SJCRH30 (cell line): ENCODE measurements around the gene MARK2. TPM values are rescaled to one million over a fixed set of nuclear protein-coding genes. Genes with fewer than 3 reads are reported as not detected.
A peak's percentile ranks its signal among the peaks of the same experiment; 100 is the strongest.
"Not testable (repeated sequence)": the region's sequence is repeated elsewhere in the genome, so short reads cannot be mapped to it uniquely, and the experiment has no call there.

Source experiments
- DNase-seq, 2 experiments: peaks; one replicate each; pipeline ENCODE4 v3.0.0-alpha.2; 2015 to 2020
- H3K27ac ChIP-seq: fragments of 250-450 bp; sonication (Bioruptor Pico); 2 replicates; pipeline ENCODE4 v1.5.1; 2020; ENCODE audit warnings: mild to moderate bottlenecking, moderate library complexity
- H3K27me3 ChIP-seq: fragments of 250-450 bp; sonication (Bioruptor Pico); 2 replicates; pipeline ENCODE4 v1.5.1; 2020; ENCODE audit warnings: mild to moderate bottlenecking, moderate library complexity
- H3K36me3 ChIP-seq: fragments of 250-450 bp; sonication (Bioruptor Pico); 2 replicates; pipeline ENCODE4 v1.5.1; 2020; ENCODE audit warnings: mild to moderate bottlenecking, moderate library complexity
- H3K4me1 ChIP-seq: fragments of 250-450 bp; sonication (Bioruptor Pico); 2 replicates; pipeline ENCODE4 v1.5.1; 2020; ENCODE audit warnings: mild to moderate bottlenecking, moderate library complexity
- H3K4me3 ChIP-seq: fragments of 250-450 bp; sonication (Bioruptor Pico); 2 replicates; pipeline ENCODE4 v1.5.1; 2020; ENCODE audit warnings: mild to moderate bottlenecking, moderate library complexity
- H3K9me3 ChIP-seq: fragments of 250-450 bp; sonication (Bioruptor Pico); replicated peaks from 2 replicates; pipeline ENCODE4 v1.5.1; 2020; ENCODE audit warnings: mild to moderate bottlenecking, moderate library complexity
- total RNA-seq: library from RNA; depleted of rRNA; stranded (reverse); fragments of >200 nt; shearing (Covaris generic); gene quantifications from 2 replicates; pipeline ENCODE4 v1.2.3, GENCODE V29; 2014; rRNA removed

The MARK2 gene
- total RNA-seq, result 20.7 and 23.4 TPM in 2 replicates

DNA sequence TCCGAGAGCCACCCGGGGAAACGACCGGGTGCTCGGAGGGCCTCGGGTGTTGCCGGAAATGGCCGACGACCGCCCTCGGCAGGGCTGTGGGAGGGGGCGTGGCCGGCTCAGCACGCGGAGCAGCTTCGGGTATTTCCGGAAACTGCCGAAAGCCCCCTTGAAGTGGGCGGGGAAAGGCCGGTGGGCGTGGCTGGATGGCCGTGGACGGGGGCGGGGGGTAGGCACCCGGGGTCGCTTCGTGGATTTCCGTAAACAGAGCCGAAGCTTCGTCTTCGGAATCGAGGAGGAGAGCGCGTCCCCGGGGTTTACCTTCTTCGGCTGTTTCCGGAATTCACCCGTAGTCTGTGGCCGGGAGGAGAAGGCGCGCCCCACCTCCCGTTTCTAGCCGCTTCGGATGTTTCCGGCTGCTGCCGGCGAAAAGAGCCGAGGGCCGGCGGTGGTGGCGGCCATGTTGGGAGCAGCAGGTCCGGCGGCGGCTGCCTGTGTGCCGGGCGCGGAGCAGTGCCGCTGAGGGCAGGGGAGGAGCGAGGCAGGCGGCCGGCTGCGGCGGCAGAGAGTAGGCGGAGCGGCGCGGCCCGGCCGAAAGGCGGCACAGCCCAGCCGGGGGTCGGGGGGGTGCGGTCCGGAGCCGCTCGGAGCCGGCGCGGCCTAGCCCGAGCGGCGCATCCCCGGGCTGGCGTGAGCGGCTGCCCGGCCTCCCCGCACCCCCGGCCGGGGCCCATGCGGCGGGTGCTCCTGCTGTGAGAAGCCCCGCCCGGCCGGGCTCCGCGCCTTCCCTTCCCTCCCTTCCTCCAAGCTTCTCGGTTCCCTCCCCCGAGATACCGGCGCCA is at the start of gene MARK2:
MARK2 (plus strand) TSS at position 433 of the 830 bp plus-strand sequence; CDS start at position 830, 397 bp downstream.
- peak within 1 kb of the TSS; percentile 6; the same call in 1 of the 2 replicates for H3K27ac ChIP-seq
- H3K4me3 ChIP-seq, result peak within 1 kb of the TSS; percentile 65
- no peaks in the 10 kb centered on the region for H3K9me3 ChIP-seq
- peaks cover 10% of the 10 kb centered on the region for H3K4me1 ChIP-seq
- no peaks in the 10 kb centered on the region for H3K36me3 ChIP-seq
- DNase-seq, result peak; percentile 98
- H3K27me3 ChIP-seq, result no peaks in the 10 kb centered on the region

DNA sequence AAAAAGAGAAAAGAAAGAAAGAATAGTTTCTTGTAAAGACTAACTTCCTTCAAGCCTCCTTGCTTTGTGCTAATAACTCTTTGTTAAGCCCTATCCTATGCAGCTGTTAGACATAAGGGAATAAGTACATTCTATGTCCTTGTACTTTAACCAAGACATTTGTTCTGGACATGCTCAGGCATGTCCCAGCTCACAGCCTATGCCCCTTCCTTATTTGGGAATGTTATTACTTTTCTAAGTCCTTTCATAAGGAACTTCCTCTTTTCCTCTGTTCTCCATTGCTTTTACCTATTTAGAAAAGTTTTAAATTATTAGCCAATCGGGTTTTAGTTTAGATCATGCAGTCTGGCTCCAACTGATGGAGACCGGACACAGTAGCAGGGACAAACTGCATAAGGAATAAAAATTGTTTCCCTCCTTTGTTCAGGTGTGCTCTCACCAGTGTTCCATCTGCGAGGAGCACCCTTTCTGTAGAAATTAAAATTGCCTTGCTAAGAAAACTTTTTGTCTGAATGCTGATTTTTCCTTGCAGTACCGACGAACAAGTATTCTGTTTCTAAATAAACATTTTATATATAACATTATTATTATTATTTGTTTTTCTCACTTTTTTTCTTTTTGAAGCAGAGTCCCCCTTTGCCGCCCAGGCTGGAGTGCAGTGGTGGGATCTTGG is 47.3 kb upstream of the MARK2 start:
- Histone ChIP-seq H3K36me3 (no peaks in the 10 kb centered on the region), H3K27ac (no peak overlapping the region), H3K9me3 (peaks cover 10% of the 10 kb centered on the region), H3K4me1 (no peaks in the 10 kb centered on the region), H3K4me3 (no peak overlapping the region), H3K27me3 (no peaks in the 10 kb centered on the region)
- DNase-seq, result peak; percentile 33 to 50

DNA sequence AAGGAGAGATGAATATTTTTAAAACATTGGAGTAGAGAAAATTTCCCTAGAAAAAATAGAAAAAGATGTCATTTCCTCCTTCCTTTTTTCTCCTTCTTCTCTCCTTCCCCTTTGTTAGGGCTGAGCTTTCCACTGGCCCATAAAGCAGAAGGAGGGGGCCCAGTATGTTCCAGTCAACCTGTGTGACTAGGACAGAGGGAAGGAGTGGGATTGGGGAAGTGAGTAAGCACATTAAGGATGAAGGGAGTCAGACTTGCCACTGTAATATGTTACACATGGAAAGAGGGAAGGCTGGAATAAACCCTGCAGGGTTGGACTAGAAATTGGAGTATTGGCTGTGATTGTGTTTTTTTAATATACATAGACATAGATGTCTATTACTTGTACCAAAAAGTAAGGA is 45.7 kb upstream of the MARK2 start:
- Histone ChIP-seq H3K4me3 (no peak overlapping the region), H3K27me3 (no peaks in the 10 kb centered on the region), H3K4me1 (no peaks in the 10 kb centered on the region), H3K36me3 (no peaks in the 10 kb centered on the region), H3K27ac (no peak overlapping the region), H3K9me3 (peaks cover 10% of the 10 kb centered on the region)
- no peak for DNase-seq

DNA sequence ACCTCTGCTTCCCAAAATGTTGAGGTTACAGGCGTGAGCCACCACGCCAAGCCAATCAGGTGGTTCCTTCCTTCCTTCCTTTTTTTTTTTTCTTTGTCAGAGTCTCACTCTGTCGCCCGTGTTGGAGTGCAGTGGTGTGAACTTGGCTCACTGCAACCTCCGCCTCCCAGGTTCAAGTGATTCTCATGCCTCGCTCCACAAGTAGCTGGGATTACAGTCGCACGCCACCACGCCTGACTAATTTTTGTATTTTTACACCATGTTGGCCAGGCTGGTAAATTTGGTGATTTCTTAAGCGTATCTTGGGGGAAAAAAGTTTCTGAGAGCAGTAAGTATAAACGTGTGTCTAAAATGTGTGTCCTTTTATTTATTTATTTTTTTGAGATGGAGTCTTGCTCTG is 43.8 kb upstream of the MARK2 start:
- Histone ChIP-seq H3K4me1 (no peaks in the 10 kb centered on the region), H3K4me3 (no peak overlapping the region), H3K27me3 (no peaks in the 10 kb centered on the region), H3K36me3 (no peaks in the 10 kb centered on the region), H3K27ac (no peak overlapping the region), H3K9me3 (peaks cover 10% of the 10 kb centered on the region)
- DNase-seq, result no peak

DNA sequence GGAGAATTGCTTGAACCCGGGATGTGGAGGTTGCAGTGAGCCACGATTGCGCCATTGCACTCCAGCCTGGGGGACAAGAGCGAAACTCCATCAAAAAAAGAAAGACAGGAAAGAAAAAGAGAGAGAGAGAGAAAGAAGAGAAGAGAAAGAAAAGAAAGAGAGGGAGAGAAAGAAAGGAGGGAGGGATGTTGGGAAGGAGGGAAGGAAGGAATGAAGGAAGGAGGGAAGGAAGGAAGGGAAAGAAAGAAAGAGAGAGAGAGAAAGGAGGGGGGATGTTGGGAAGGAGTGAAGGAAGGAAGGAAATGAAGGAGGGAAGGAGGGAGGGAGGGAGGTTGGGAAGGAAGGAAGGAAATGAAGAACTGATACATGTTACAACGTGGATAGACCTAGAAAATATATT is 38.0 kb upstream of the MARK2 start:
- peaks cover 6% of the 10 kb centered on the region; the same call in 1 of the 2 replicates for H3K4me1 ChIP-seq
- no peaks in the 10 kb centered on the region for H3K9me3 ChIP-seq
- H3K4me3 ChIP-seq, result no peak overlapping the region
- H3K27ac ChIP-seq, result no peak overlapping the region
- DNase-seq, result no peak
- H3K27me3 ChIP-seq, result no peaks in the 10 kb centered on the region
- no peaks in the 10 kb centered on the region for H3K36me3 ChIP-seq

DNA sequence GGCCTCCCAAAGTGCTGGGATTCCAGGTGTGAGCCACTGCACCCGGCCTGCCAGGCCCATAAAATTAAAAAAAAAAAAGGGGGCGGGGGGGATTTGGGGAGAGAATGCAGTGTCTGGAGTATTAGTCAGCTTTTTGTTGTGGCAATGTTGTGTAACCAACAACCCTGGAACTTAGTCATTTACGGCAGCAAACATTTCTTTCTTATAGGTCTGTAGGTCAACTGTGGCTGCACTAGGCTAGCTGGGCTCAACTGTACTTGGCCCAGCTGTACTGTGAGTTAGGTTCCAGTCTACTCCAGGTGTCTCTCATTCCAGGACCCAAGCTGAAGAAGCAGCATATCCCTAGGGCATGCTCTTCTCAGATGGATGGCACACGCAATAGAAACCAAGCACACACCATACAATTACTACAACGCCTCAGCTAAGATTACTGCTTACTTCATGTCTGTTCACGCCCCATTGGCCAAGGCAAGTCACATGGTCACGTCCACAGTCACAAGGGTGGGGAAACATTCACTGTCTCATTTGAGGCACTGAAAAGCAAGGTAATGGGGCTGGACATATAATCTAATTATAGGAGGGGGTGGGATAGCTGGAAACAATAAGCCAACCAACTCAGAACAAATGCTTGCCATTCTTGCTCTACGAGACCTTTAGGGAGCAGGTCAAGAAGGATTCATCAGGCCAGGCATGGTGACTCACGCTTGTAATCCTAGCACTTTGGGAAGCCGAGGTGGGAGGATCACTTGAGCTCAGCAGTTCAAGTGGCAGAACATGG is 36.1 kb upstream of the MARK2 start:
- H3K4me1 ChIP-seq, result peaks cover 6% of the 10 kb centered on the region; the same call in 1 of the 2 replicates
- peak; percentile 17 to 27 for DNase-seq
- no peak overlapping the region for H3K27ac ChIP-seq
- H3K9me3 ChIP-seq, result no peaks in the 10 kb centered on the region
- H3K36me3 ChIP-seq, result no peaks in the 10 kb centered on the region
- H3K27me3 ChIP-seq, result no peaks in the 10 kb centered on the region
- H3K4me3 ChIP-seq, result no peak overlapping the region

DNA sequence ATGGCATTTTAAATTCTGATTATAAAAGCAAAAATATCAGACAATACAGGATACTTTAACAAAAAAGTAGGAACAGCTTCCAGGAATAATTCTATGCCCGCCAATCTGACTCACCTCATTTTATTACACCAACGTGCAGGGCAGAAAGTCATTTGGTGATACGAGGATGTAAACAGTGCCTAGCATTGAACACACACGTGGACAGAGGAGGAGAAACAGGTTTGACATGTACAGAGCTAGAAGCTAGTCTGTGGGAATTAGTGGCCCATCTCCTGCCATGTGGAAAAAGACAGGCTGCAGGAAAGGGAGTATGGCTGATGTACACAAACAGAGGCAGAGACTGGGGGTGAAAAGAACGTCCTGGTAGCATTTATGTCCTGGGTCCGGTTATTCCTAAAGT is 34.7 kb upstream of the MARK2 start:
- H3K9me3 ChIP-seq, result no peaks in the 10 kb centered on the region
- no peak overlapping the region for H3K27ac ChIP-seq
- no peak overlapping the region for H3K4me3 ChIP-seq
- H3K4me1 ChIP-seq, result peaks cover 6% of the 10 kb centered on the region; the same call in 1 of the 2 replicates
- no peak for DNase-seq
- no peaks in the 10 kb centered on the region for H3K36me3 ChIP-seq
- no peaks in the 10 kb centered on the region for H3K27me3 ChIP-seq

DNA sequence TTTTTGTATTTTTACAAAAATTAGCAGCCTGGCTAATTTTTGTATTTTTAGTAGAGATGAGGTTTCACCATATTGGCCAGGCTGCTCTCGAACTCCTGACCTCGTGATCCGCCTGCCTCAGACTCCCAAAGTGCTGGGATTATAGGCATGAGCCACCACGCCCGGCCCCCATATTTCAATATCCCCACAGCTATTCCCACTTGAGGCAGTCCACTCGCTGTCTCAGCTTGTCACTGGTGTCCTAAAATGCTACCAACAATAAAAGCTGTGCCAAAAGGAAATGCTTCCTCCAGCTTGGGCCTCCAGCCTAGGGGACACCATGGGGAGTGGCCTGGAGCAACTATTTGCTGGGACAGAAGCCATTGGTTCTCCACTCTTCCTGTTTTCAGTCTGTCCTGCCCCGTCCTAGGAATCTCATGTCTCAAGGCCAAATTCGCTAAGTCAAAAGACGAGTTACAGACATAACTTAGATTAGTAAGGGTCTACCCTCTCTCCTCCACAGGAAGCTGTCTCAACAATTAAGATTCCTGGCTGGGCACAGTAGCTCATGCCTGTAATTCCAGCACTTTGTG is 33.0 kb upstream of the MARK2 start:
- Histone ChIP-seq H3K27ac (no peak overlapping the region), H3K4me3 (no peak overlapping the region), H3K36me3 (no peaks in the 10 kb centered on the region), H3K4me1 (peaks cover 6% of the 10 kb centered on the region; the same call in 1 of the 2 replicates), H3K27me3 (no peaks in the 10 kb centered on the region), H3K9me3 (no peaks in the 10 kb centered on the region)
- no peak for DNase-seq

DNA sequence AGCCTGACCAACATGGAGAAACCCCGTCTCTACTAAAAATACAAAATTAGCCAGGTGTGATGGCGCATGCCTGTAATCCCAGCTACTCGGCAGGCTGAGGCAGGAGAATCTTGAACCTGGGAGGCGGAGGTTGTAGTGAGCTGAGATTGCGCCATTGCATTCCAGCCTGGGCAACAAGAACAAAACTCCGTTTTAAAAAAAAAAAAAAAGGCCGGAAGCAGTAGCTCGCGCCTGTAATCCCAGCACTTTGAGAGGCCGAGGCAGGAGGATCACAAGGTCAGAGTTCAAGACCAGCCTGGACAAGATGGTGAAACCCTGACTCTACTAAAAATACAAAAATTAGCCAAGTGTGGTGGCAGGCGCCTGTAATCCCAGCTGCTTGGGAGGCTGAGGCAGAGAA is 28.5 kb upstream of the MARK2 start:
- H3K27me3 ChIP-seq, H3K9me3 ChIP-seq, H3K36me3 ChIP-seq, H3K4me1 ChIP-seq, H3K27ac ChIP-seq, H3K4me3 ChIP-seq, DNase-seq: not testable (repeated sequence)

DNA sequence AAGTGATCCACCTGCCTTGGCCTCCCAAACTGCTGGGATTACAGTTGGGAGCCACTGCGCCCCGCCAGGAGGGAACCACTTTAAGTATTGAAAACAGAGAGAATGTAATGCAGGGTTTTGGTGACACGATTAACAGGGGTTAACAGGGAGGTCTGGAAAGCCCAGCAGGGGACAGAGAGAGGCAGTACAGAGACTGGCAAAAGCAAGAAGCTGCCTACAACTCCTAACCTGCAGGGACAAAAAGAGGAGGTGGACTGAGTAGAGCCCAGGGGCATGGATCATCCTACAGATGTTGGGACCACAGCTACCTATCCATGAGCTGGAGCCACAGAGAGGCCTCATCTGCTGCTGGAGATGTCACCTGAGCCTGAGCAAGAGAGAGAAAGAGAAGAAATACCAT is 27.4 kb upstream of the MARK2 start:
- Histone ChIP-seq H3K36me3 (peaks cover 13% of the 10 kb centered on the region), H3K27ac (no peak overlapping the region), H3K4me1 (peaks cover 5% of the 10 kb centered on the region; the same call in 1 of the 2 replicates), H3K27me3 (no peaks in the 10 kb centered on the region), H3K9me3 (no peaks in the 10 kb centered on the region), H3K4me3 (no peak overlapping the region)
- DNase-seq, result no peak

DNA sequence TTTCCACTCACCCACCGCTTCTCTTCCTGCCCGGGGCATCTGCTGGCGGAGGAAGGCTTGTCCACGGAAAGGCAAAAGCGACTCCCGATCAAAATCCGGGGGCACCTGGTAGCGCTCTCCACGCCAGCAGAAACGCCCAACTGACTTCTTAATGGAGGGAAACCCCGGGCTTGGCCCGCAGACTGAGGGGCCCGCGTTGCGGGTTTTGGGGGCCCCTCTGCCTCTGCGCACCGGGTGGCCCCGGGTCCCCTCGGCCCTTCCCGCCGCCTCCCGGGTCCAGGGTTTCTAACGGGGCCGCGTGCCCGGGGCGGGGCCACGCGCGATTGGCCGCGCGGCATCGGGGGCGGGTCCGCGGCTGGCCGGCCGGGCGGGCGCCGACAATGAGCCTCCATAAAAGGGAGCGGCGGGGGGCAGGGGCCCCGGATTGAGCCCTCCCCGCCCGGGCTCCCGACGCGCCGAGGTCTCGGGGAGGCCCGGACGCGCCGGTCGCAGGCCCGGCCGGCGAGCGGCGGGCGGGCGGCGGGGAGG is 25.8 kb upstream of the MARK2 start, which contains the start of gene SPINDOC:
SPINDOC (plus strand) TSS at position 422 of the 528 bp plus-strand sequence. CDS start 231 bp downstream, outside the sequence.
- Histone ChIP-seq H3K27me3 (no peaks in the 10 kb centered on the region), H3K9me3 (no peaks in the 10 kb centered on the region), H3K36me3 (peaks cover 28% of the 10 kb centered on the region), H3K27ac (peak within 1 kb of the TSS; percentile 63), H3K4me1 (peaks cover 5% of the 10 kb centered on the region; the same call in 1 of the 2 replicates), H3K4me3 (peak within 1 kb of the TSS; percentile 97)
- peak; percentile 78 to 84 for DNase-seq

DNA sequence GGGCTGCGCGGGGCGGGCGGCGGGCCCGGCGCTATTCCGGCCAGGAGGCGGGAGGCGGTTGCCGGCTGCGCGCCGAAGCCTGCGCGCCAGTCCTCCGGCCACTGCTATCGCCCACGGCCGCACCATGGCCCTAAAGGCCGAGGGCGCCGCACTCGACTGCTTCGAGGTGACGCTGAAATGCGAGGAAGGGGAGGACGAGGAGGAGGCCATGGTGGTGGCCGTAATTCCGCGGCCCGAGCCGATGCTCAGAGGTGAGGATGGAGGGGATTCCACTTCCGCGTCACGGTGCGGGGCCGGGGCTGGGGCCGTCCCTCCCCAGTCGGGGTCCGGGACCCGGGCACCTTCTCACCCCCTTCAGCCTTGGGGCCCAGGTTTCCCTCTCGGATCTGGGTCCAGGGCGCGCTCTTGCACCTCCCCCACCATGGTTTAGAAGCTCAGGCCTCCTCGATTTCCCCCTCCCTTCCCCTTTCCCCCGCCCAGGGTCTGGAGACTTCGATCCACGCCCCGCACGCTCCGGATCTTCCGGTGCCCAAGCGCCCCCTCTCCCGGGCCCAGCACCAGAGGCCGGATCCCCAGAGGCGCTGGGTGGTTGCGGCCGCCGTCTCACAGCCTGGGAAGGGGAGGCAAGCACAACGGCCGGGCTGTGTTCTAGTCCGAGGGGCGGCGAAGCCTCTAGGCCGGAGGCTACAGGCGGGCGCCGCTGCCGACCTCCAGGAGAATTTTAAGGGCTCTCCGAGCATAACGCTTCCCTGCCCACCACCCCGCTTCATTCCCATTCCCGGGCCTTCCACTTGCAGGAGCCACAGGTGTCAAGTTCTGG is 25.1 kb upstream of the MARK2 start:
- peak; percentile 54 to 56 for DNase-seq
- H3K27ac ChIP-seq, result peak overlapping the region; percentile 63
- H3K36me3 ChIP-seq, result peaks cover 35% of the 10 kb centered on the region
- H3K4me3 ChIP-seq, result peak overlapping the region; percentile 97
- H3K27me3 ChIP-seq, result no peaks in the 10 kb centered on the region
- H3K9me3 ChIP-seq, result no peaks in the 10 kb centered on the region
- H3K4me1 ChIP-seq, result peaks cover 5% of the 10 kb centered on the region; the same call in 1 of the 2 replicates

DNA sequence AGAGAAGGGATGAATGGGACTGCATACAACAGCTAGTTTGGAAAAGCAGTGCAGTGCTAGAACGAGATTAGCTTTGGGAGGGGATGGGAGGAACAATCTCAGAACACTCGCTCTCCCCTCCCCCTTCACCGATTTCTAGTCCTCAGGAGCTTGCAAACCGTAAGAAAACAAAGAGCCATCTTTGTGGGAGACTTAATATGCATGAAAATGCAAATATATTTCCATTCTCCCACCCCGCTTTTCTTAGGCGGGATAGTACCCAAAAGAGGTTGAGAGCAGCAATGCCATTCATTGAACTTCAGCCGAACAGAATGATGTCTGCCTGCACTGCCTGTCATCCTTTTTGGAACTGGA is 24.6 kb upstream of the MARK2 start:
- no peak overlapping the region for H3K27ac ChIP-seq
- DNase-seq, result no peak
- H3K4me3 ChIP-seq, result peak overlapping the region; percentile 97
- no peaks in the 10 kb centered on the region for H3K27me3 ChIP-seq
- peaks cover 5% of the 10 kb centered on the region; the same call in 1 of the 2 replicates for H3K4me1 ChIP-seq
- H3K9me3 ChIP-seq, result no peaks in the 10 kb centered on the region
- peaks cover 39% of the 10 kb centered on the region for H3K36me3 ChIP-seq
